AG09309 (cell line): ENCODE data around the gene LARGE1.

Experiments
- DNase-seq: peaks from one replicate; pipeline ENCODE4 v3.0.0-alpha.2; 2010; ENCODE audit warnings: low read depth
- H3K4me3 ChIP-seq: 2 replicates; pipeline ENCODE4 v1.5.1; 2011; ENCODE audit warnings: mild to moderate bottlenecking, low read depth, low read length, moderate library complexity; ENCODE audit not compliant: control insufficient read depth
- TF ChIP-seq, protein P1 (sequence below): IDR thresholded peaks from 2 replicates; pipeline ENCODE4 v1.5.1; 2011; ENCODE audit warnings: mild to moderate bottlenecking, low read depth, low read length, inconsistent platforms; ENCODE audit not compliant: insufficient read depth, control insufficient read depth; ENCODE audit errors: missing control alignments

The LARGE1 gene

GRCh38 chr22:33873186-33873585 is 47.1 kb downstream of the LARGE1 start:
- TF ChIP-seq, protein P1, sequence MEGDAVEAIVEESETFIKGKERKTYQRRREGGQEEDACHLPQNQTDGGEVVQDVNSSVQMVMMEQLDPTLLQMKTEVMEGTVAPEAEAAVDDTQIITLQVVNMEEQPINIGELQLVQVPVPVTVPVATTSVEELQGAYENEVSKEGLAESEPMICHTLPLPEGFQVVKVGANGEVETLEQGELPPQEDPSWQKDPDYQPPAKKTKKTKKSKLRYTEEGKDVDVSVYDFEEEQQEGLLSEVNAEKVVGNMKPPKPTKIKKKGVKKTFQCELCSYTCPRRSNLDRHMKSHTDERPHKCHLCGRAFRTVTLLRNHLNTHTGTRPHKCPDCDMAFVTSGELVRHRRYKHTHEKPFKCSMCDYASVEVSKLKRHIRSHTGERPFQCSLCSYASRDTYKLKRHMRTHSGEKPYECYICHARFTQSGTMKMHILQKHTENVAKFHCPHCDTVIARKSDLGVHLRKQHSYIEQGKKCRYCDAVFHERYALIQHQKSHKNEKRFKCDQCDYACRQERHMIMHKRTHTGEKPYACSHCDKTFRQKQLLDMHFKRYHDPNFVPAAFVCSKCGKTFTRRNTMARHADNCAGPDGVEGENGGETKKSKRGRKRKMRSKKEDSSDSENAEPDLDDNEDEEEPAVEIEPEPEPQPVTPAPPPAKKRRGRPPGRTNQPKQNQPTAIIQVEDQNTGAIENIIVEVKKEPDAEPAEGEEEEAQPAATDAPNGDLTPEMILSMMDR, result no peak
- DNase-seq, result no peak
- H3K4me3 ChIP-seq, result no peak overlapping the region

GRCh38 chr22:33871935-33872334 is 48.3 kb downstream of the LARGE1 start:
- no peak for DNase-seq
- no peak overlapping the region for H3K4me3 ChIP-seq
- TF ChIP-seq, protein P1, result no peak

GRCh38 chr22:33869946-33870345 is 50.3 kb downstream of the LARGE1 start:
- TF ChIP-seq, protein P1, result no peak
- no peak overlapping the region for H3K4me3 ChIP-seq
- no peak for DNase-seq

GRCh38 chr22:33867971-33868370 is 52.3 kb downstream of the LARGE1 start:
- no peak for DNase-seq
- TF ChIP-seq, protein P1, result no peak
- no peak overlapping the region for H3K4me3 ChIP-seq

DNA sequence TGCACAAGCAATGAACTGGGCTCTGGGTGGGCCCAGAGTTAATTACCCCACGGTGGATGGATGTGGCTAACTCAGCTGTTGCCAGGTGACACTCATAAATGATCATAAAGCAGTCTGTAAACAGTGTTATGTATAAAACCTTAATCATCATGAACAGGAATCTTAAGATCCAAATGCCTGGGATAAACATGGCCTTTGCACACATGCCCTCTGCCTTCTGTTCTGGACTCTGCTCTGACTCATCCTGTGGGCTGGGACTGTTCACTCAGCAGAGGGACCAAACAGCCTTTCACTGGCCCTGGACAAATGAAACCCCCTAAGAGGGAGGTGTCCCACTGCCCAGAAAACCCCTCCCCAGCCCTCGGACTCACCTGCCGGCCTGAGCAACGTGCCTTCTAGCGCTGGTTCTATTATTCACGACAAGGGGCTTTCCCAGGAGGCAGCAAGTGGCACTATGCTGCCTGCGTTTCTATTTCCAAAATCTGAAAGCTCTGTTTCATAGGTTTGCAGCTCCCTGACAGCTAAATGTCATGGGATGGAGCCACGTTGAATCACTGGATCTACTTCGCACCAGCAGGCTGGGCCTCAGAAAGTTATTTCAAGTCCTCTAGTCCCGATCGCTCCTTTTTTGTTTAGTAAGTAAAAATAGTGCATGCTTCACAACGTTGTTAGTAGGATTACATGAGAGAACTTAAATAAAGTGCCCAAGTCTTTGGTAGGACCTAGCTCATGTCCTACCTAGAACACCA is 53.0 kb downstream of the LARGE1 start:
- H3K4me3 ChIP-seq, result no peak overlapping the region
- DNase-seq, result no peak
- TF ChIP-seq, protein P1, result no peak

DNA sequence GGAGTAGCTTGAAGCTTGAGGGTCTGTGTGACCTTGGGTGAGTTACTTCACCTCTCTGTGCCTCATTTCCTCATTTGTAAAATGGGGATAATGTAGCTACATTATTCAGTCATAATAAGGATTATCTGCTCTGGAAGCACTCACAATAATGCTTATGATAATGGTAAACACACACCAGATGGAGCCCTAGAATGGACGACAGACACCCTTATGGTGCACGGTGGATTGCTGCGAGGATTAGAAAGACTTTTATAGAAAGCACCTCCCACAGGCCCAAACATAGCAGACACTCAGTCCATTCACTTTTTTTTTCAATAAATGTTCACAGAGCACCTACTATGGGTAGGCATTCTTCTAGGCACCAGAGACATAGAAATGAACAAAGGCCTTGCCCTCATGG is 53.8 kb downstream of the LARGE1 start:
- no peak overlapping the region for H3K4me3 ChIP-seq
- DNase-seq, result no peak
- TF ChIP-seq, protein P1, result no peak
